HG03565 (cell line): Measurements from ENCODE around the gene NDUFS7.

ENCODE experiments used
- ATAC-seq: cut with Tn5 transposase; IDR thresholded peaks from one replicate; pipeline ENCODE4 v1.9.1; 2021; ENCODE audit warnings: mild to moderate bottlenecking, moderate library complexity; ENCODE audit not compliant: unreplicated experiment

NDUFS7 gene

DNA sequence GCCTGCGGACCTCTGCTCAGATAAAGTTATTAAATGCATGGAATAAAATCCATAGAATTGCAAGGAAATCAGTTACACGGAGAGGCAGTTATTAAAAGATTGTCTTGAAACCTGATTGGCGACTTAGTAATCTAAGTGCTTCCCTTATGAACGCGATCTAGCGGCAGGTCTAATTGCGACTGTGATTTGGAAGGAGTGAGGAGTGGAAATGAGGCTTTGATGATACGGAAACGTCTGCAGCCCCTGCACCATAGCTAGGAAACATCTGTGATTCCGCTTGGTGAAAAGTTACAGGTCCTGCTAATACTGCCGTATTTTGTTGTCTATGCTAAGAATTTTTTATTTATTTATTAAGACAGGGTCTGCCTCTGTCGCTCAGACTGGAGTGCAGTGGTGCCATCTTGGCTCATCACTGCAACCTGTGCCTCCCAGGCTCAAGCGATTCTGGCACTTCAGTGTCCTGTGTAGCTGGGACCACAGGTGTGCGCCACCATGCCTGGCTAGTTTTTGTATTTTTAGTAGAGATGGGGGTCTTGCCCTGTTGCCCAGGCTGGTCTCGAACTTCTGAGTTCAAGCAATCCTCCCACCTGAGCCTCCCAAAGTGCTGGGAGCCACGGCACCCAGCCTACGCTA lies 887 bp downstream of the NDUFS7 start:
- no peak for ATAC-seq

DNA sequence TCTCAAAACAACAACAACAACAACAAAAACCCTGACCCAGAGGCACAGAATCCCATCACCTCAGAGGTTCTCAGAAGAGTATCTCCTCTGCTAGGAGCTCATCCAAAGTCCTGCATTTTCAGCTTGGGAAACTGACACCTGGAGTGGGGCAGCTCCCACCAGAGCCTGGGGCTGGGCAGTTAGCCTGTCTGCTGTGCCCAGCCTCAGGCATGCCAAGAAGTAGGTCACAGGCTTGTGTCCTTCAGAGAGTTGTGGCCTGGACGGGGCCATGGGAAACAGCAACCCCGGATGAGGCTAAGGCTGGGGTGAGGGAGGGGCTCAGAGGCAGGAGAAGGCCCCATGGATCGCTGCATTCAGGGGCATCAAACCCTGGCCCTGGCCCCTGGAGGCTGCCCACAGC lies 2.1 kb downstream of the NDUFS7 start:
- no peak for ATAC-seq

DNA sequence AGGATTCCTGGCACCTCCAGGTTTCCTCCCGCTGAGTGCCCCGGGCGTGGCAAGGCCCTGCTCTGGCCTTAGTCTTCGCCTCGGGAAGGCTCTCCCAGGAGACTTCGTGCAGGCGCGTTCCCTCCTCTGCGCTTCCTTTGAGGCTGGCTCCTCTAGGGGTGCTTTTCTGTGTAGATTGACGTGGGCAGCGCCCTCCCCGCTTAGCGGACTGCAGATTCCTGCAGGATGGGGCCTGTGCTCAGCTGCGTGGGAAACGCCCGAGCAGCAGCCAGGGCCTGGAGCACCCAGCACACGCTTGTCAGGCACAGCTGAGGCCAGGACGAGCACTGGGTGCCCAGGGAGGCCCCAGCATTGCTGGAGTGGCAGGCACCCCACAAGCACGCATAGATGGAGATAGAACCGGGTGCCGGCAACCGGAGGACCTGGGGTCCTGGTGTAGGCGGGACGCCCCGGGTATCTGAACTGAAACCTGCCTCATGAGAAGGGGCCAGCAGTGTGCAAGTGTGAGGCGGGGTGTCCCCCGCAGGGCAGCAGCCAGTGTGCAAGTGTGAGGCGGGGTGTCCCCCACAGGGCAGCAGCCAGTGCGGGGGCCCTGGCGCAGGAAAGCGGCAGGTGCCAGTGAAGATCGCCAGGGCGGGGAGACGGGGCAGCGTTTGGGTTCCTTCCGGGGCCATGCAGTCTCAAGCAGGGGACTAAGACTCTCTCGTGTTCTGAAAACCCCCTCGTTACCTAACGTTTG lies 3.4 kb downstream of the NDUFS7 start:
- no peak for ATAC-seq

DNA sequence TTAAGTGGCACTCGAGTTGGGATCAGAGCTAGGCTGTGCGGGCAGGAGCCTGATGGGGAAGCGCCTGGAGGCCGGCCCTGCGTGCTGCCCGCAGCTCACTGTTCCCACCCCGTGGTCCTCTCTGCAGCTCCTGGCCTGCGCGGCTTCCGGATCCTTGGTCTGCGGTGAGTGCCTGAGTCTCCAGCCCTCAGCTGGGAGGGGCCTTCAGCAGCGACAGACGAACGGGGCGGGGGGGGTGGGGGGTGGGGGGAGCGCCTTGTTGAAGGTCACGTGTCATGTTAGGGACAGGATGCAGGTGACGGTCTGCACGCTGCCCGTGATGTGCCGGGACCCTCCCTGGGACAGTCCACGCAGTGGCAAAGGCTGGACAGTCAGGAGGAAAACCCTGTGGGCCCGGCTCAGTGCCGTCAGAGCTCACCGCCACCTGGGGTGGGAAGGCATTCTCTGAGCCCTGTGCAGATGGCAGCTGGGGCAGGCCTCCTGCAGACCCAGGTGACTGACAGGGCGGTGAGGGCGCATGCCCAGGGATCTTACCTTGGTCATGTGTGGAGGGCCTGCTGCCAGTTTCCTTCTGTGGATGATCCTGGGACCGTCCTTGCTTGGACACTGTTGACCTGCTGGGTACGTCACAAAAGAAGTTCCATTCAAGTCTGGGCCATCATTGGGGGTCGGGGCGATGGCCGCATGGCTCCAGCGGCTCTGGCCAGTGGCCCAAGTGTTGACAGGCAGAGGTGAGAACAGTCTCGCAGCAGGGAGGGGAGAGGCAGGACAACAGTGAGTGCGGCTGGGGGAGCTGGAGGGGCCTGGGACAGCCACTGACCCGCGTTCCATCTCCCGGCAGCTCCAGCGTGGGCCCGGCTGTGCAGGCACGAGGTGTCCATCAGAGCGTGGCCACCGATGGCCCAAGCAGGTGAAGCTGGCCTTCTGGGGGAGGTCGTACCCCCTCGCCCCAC lies 4.3 kb downstream of the NDUFS7 start:
- ATAC-seq = no peak

DNA sequence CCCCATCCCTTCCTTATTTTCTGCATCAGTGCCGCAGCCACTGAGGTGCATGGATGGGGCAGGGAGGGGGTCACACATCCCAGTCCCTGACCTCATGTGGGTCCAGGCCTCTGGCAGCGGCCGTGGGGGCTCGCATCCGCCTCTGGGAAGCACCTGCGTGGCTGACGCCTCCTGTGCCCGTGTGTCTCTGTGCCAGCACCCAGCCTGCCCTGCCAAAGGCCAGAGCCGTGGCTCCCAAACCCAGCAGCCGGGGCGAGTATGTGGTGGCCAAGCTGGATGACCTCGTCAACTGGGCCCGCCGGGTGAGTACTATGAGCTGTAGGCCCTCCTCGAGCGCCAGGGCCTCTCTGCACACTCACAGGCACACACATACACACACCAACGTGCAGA lies 4.9 kb downstream of the NDUFS7 start:
- no peak for ATAC-seq

DNA sequence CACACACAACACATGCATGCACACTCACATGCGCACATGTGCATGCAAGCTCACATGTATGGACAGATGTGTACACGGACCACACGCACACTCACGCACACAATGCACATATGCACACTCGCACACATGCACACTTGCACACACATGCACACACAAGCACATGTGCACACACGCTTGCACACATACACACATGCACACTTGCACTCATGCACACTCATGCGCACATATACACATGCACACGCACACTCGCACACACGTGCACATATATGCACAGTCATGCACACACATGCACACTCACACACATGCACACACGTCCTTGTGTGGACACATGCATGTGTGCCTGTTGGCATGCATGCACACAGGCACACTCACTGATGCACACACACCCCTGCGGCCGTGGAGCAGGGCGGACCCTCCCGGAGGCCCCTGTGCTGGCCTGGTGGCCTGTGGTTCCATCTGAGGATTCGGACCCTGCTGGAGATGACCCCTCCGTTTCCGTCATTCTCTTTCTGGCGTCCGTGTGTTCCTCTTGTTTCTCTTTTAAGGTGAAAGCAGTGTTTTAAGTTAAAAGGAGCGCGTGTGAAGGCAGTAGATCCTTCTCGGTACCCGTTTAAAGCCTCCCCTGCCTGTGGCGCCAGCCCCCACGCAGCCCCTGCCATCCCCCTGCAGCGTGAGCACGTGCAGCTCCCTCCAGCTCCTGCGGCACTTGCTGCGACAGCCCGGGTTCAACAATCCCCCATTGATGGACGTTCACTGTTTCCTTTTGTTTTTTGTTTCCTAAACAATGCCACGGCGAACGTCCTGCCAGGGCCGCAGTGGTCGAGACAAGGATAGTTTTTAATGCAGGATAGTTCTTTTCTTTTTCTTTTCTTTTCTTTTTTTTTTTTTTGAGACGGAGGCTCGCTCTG lies 5.6 kb downstream of the NDUFS7 start:
- no peak for ATAC-seq

DNA sequence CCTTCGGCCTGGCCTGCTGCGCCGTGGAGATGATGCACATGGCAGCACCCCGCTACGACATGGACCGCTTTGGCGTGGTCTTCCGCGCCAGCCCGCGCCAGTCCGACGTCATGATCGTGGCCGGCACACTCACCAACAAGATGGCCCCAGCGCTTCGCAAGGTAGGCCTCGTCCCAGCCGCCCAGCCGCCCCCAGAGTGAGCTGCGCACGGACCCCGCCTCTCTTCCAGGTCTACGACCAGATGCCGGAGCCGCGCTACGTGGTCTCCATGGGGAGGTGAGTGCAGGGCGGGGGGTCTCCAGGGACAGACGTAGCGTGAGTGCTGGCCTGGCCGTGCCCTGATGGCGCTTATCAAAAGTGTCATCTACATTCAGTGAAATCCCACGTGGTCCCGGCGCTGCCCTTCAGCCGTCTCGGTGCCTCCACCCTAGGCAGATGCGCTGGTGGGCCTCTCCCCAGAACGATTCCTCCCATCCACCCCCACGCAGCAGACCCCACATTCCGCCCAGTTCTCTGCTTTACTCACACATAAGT lies 7.2 kb downstream of the NDUFS7 start:
- ATAC-seq = no peak

DNA sequence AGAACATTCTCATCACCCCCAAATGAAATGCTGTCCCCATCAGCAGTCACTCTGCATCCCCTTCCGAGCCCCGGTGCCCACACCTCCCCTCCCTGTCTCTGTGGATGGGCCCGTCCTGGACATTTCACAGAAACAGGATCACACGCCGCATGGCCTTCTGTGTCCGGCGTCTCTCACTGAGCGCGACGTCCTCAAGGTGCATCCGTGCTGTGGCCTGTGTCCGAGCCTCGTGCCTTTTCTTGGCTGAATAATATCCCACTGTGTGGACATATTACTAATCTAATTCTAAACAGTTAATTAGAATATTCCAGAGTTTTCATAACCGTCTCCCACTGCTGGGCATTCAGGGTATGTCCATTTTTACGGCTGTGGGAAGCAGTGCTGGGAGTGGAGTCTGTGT lies 8.7 kb downstream of the NDUFS7 start:
- ATAC-seq = no peak

DNA sequence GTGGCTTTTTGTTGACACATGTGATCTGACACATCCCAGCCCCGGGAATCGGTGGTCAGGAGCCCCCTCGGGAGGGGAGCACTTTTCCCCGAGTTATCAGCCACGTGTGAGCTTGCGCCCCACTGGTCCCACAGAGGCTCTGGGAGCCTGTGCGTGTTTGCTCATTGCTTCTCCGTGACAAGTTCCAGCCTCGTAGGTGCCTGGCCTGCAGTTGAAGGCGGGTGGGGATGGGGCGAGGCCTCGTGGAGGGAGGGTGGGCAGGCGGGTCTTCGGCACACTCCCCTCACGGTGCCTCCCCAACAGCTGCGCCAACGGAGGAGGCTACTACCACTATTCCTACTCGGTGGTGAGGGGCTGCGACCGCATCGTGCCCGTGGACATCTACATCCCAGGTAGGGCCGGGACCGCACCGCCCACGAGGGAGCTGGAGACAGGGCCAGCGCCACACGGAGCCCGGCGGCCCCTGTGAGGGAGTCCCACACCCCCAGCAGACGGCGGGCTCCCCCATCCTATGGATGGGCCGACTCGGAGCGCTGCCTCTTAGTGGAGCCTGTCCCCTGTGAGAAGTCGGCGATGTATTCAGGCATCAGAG lies 9.3 kb downstream of the NDUFS7 start:
- ATAC-seq = no peak

DNA sequence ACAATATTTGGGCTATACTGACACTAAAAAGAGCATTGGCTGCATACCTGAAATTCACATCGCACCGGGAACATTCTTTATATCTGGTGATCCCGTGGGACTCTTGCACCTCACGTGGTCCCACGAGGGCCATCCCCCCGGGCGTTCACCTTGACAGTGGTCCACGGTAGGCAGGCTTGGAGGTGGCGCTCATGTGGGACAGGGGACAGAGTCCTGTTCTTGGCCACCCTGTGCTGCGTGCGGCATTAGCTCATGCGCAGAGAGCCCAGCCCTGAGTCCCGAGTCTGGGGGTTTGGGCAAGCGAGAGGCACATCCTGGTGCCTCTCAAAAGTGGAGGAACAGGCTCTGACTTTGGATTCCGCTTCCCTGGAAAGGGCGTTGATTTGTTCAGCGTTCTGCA lies 10.1 kb downstream of the NDUFS7 start:
- no peak for ATAC-seq

DNA sequence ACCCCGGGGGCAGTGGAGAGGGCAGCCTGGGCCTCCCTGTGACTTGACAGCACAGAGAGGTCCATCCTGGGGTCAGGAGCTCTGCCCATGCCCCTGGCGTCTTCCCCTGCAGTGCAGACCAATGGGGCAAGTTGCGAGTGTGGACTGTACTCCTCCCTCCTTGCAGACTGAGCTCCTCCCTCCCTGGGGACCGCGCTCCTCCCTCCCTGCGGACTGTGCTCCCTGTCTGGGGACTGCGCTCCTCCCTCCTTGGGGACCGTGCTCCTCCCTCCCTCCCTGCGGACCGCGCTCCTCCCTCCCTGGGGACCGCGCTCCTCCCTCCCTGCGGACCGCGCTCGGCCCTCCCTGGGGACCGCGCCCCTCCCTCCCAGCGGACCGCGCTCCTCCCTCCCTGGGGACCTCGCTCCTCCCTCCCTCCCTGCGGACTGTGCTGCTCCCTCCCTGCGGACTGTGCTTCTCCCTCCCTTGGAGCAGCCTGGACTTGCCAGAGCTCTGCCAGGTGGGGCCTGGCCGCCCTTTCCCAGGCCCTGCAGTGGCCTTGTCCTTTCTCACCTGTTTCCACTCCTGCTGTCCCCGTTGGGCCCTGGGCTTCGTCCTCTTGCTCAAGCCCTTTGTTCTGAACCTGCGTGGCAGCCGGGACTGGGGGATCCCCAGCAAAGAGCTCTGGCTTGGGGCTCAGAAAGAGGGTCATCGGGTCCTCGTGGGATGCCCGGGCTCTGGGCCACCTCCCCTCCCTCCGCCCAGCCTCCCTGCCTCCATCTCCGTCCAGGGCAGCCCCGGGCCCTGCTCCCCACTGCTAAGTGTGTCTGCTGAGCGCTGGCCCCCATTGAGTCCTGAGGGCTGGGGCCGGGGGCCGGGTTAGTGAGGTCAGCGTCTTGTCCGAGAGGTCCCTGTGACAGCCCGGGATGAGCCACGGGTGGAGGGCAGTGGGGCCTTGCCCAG lies 10.8 kb downstream of the NDUFS7 start:
- no peak for ATAC-seq

DNA sequence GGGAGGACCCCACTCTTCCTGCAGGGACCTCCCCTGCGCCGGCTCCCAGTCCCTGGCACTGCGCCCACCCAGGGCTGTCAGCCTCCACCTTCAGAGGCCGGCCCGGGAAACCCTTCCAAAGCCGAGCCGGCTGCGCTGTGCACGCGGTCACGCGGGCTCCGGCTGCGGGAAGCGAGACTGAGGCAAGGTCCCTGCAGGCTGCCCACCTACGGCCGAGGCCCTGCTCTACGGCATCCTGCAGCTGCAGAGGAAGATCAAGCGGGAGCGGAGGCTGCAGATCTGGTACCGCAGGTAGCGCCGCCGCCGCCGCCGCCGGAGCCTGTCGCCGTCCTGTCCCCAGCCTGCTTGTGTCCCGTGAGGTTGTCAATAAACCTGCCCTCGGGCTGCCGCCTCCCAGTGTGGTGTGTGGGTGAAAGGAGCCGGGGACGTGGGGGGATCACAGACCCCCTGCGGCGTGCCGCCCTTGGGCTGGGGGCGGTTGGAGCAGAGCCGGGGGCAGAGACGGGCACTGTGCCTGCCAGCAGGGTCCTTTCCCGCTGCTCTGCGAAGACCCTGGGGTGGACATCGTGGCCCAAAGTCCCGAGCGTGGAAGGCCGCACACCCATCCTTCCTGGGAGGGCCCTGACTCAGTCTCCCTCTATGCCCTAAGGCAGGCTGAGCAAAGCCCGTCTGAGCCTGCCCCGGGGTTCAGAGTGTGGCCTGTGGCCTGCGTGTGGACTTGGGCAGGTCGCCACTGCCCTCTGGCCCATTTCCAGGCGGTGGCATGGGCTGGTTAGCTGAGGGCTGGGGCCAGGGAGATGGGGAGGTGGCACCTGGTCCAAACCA lies 11.7 kb downstream of the NDUFS7 start:
- ATAC-seq = no peak

DNA sequence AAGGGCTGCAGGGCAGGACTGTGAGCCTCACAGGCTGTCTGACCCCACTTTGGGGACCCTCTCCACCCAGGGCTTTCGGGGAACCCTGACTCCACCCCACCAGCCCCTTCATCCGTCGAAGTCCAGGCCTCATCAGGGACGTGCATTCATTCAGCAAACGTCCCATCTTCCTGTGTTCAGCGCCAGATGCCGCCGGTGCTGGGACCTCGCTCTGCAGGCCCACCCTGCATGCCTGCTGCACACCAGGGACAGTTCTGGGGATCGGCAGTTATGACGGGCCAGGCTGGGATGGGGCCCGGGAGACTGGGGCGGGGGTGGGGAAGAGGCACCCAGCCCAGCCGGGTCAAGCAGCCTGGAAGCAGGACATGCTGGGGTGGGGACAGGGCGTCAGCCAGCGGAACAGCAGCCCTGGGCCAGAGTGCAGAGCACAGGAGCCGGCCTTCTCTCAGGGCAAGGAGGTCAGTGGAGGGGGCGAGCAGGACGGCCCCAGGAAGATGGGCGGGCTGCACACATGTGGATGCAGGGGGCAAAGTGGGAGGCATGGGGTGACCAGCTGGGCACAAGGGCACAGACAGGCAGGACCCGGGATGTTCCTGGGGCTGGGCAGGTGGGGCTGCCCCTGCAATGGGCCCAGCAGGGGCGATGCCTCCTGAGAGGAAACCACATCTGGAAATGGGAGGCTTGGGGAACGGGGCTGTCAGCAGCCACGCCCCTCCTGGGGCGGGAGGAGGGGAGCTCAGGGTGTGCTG lies 12.5 kb downstream of the NDUFS7 start:
- no peak for ATAC-seq

DNA sequence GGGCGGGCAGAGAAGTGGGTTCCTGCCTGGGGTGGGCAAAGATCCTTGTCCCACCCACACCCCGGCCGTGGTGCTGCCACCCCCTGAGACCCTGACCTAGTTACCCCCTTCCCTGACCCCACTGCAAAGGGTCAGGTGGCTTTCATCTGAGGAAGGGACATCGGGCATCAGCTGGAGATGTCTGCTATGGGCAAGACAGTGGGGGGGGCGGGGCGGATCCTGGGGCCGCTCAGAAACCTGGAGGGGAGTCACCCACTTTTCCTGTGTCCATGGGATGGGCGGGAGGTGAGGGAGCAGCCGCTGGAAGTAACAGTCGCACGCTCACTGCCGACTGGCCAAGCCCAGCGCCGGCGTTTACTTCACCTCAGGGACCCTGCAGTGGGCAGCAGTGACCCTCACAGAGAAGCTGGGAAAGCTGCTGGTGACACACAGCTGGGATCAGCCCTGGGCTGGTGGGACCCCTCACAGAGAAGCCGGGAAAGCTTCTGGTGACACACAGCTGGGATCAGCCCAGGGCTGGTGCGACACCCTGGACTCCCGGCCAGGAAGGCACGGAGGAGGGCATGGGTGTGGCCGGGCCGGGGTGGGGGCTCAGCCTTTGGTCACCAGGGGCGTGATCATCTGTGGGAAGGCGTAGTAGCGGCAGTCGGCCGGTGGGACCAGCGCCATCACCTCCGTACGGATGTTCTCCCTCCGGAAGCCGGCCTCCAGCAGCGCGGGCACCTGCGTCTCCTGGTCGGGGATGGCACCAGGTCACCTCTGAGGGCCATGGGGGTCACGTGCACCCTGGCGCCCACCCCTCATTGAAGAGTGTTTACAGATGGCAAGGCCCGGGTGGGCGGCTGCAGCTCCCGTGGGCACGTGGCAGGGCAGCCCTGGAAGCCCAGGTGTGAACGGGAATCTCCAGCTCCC lies 13.3 kb downstream of the NDUFS7 start:
- ATAC-seq = no peak

DNA sequence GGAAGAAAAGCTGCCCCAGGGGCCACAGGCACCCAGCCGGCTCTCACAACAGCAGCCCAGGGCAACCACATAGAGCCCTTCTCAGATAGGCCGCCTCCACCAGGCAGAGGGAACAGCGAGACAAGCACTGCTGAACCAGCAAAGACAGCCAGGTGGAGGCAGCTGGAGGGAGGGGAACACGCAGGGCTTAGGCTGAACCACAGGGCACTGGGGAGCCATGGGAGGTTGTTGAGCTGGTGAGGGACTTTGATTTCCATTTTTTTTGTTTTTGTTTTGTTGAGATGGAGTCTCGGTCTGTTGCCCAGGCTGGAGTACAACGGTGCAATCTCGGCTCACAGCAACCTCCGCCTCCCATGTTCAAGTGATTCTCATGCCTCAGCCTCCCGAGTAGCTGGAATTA lies 14.1 kb downstream of the NDUFS7 start:
- ATAC-seq = no peak

DNA sequence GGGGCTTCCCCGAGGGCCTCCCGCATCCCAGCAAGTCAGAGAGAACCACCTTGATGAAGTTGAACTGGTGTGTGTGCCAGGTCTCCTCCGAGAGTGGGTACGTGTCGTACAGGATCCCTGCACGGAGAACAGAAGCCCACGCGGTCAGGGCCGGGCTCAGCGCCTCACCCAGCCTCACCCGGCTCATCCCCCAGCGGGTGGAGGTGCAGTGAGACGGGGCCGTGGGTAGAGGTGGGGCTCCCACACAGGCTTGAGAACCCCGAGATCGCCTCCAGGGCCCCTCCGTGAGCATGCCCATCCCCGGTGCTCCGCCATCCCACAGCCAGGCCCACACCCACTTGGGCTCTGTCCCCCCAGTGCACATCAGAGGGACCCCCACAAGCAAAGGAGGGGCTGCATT lies 15.4 kb downstream of the NDUFS7 start:
- ATAC-seq = no peak
